SK-N-SH (cell line): Measurements from ENCODE around the gene CBX6. TPM values are rescaled to one million over a fixed set of nuclear protein-coding genes. Genes with fewer than 3 reads are reported as not detected.

Experiments used
- CTCF ChIA-PET: fragments of 300-600, 350-600 bp; formaldehyde crosslinking; extraction: SDS; loops from one replicate; lab custom pipeline; 2021; lab: Yijun Ruan, JAX
- POLR2A ChIA-PET: fragments of 350-600 bp; sonication (Branson Sonifier 250); formaldehyde crosslinking; extraction: SDS; loops from one replicate; lab custom pipeline; 2020; ENCODE audit warnings: antibody characterized with exemption, inconsistent platforms; lab: Yijun Ruan, JAX
- DNase-seq: peaks from one replicate; pipeline ENCODE4 v3.0.0; 2012
- H2AFZ ChIP-seq: fragments of 200-600 bp; sonication (generic); 2 replicates; pipeline ENCODE4 v1.8.1; 2016; ENCODE audit warnings: antibody characterized with exemption, mild to moderate bottlenecking, low read depth
- H3F3A ChIP-seq: fragments of 200-600 bp; sonication (generic); replicated peaks from 2 replicates; pipeline ENCODE3; 2016; ENCODE audit warnings: antibody characterized with exemption, mild to moderate bottlenecking; ENCODE audit not compliant: insufficient read depth
- H3K27ac ChIP-seq, 2 experiments: fragments of 200-500 bp in 1 of 2; fragments of 200-600 bp in 1 of 2; sonication (Bioruptor generic) in 1 of 2; sonication (generic), shearing (Covaris generic) in 1 of 2; 2 replicates each; pipeline versions ENCODE4 v1.5.1 to v1.6.1; 2014 to 2016; ENCODE audit warnings: low read depth in 2 of 2, inconsistent platforms in 1 of 2, low read length in 1 of 2, mild to moderate bottlenecking in 1 of 2, mixed read lengths in 1 of 2
- H3K27me3 ChIP-seq: fragments of 200-600 bp; sonication (generic), shearing (Covaris generic); 2 replicates; pipeline ENCODE4 v1.6.1; 2016; ENCODE audit warnings: mixed run types; ENCODE audit not compliant: insufficient read depth
- H3K36me3 ChIP-seq, 2 experiments: fragments of 200-500 bp in 1 of 2; fragments of 200-600 bp in 1 of 2; sonication (Bioruptor generic) in 1 of 2; sonication (generic) in 1 of 2; replicated peaks in 1 of 2; 2 replicates each; pipeline versions ENCODE3 to v1.5.1; 2014 to 2016; ENCODE audit warnings: low read length in 1 of 2, mild to moderate bottlenecking in 1 of 2; ENCODE audit not compliant: insufficient read depth in 2 of 2, control insufficient read depth in 1 of 2
- H3K4me1 ChIP-seq, 2 experiments: fragments of 200-500 bp in 1 of 2; fragments of 200-600 bp in 1 of 2; sonication (Bioruptor generic) in 1 of 2; sonication (generic), shearing (Covaris generic) in 1 of 2; 2 replicates each; pipeline versions ENCODE4 v1.5.1 to v1.6.1; 2014 to 2016; ENCODE audit warnings: low read depth in 1 of 2, low read length in 1 of 2, mixed run types in 1 of 2; ENCODE audit not compliant: insufficient read depth in 2 of 2, control insufficient read depth in 1 of 2
- H3K4me2 ChIP-seq: fragments of 200-600 bp; sonication (generic), shearing (Covaris generic); 2 replicates; pipeline ENCODE4 v1.6.1; 2017; ENCODE audit warnings: mixed run types
- H3K4me3 ChIP-seq, 2 experiments: fragments of 200-500 bp in 1 of 2; fragments of 200-600 bp in 1 of 2; sonication (Bioruptor generic) in 1 of 2; sonication (generic), shearing (Covaris generic) in 1 of 2; 2 replicates each; pipeline versions ENCODE4 v1.5.1 to v1.8.1; 2014 to 2016; ENCODE audit warnings: low read depth in 2 of 2, inconsistent platforms in 1 of 2, low read length in 1 of 2, mild to moderate bottlenecking in 1 of 2, mixed read lengths in 1 of 2, moderate library complexity in 1 of 2
- H3K79me2 ChIP-seq: fragments of 200-600 bp; sonication (generic); 2 replicates; pipeline ENCODE4 v1.8.1; 2017; ENCODE audit warnings: mild to moderate bottlenecking; ENCODE audit not compliant: insufficient read depth
- H3K9ac ChIP-seq: fragments of 200-600 bp; sonication (generic); 2 replicates; pipeline ENCODE4 v1.6.1; 2017; ENCODE audit warnings: mixed run types
- H3K9me2 ChIP-seq: fragments of 200-600 bp; sonication (generic); 2 replicates; pipeline ENCODE4 v1.6.1; 2017; ENCODE audit warnings: mixed run types
- H3K9me3 ChIP-seq: fragments of 200-600 bp; sonication (generic); 2 replicates; pipeline ENCODE4 v1.6.1; 2017; ENCODE audit warnings: mixed run types, mild to moderate bottlenecking, moderate library complexity
- H4K20me1 ChIP-seq: fragments of 200-600 bp; sonication (generic); 2 replicates; pipeline ENCODE4 v1.6.1; 2017; ENCODE audit warnings: mild to moderate bottlenecking, mixed run types; ENCODE audit not compliant: insufficient read depth
- CHD2 ChIP-seq: fragments of 150-350 bp; IDR thresholded peaks from 2 replicates; pipeline ENCODE4 v1.6.1; 2018; ENCODE audit warnings: low read length; ENCODE audit not compliant: partially characterized antibody
- CTCF ChIP-seq: fragments of 200-600 bp; sonication (generic); IDR thresholded peaks from 2 replicates; pipeline ENCODE4 v1.6.1; 2017; ENCODE audit warnings: antibody characterized with exemption, mild to moderate bottlenecking, moderate library complexity
- ELF1 ChIP-seq: IDR thresholded peaks from 2 replicates; pipeline ENCODE4 v1.4.0; 2012
- EP300 ChIP-seq, 2 experiments: IDR thresholded peaks; 2 replicates each; pipeline versions ENCODE4 v1.4.0 to v1.6.1; 2012; ENCODE audit warnings: borderline replicate concordance in 1 of 2, low read depth in 1 of 2, low read length in 1 of 2
- EZH2phosphoT487 ChIP-seq: fragments of 200-600 bp; sonication (generic); IDR thresholded peaks from 2 replicates; pipeline ENCODE4 v1.6.1; 2017; ENCODE audit warnings: low read depth, mixed run types, mild to moderate bottlenecking, antibody characterized with exemption, moderate library complexity, borderline replicate concordance
- FOSL2 ChIP-seq: IDR thresholded peaks from 2 replicates; pipeline ENCODE4 v1.4.0; 2012; ENCODE audit warnings: low read depth, mild to moderate bottlenecking, moderate library complexity, borderline replicate concordance
- FOXJ3 ChIP-seq: sonication (generic); formaldehyde crosslinking; IDR thresholded peaks from 2 replicates; pipeline ENCODE4 v1.5.1; 2020; ENCODE audit warnings: mild to moderate bottlenecking, missing genetic modification reagents
- FOXM1 ChIP-seq: IDR thresholded peaks from 2 replicates; pipeline ENCODE4 v1.4.0; 2012; ENCODE audit warnings: low read depth, mild to moderate bottlenecking
- GABPA ChIP-seq: IDR thresholded peaks from 2 replicates; pipeline ENCODE4 v1.4.0; 2012; ENCODE audit warnings: low read depth, mild to moderate bottlenecking
- GATA2 ChIP-seq: sonication (generic); formaldehyde crosslinking; IDR thresholded peaks from 2 replicates; pipeline ENCODE4 v1.5.0; 2020; ENCODE audit warnings: mild to moderate bottlenecking, missing genetic modification reagents
- JUND ChIP-seq: IDR thresholded peaks from 2 replicates; pipeline ENCODE4 v1.4.0; 2012
- MXI1 ChIP-seq: IDR thresholded peaks from 2 replicates; pipeline ENCODE4 v1.6.1; 2012; ENCODE audit warnings: mild to moderate bottlenecking, low read depth, low read length, improper control_type of control experiment
- NFIC ChIP-seq: IDR thresholded peaks from 2 replicates; pipeline ENCODE4 v1.4.0; 2012; ENCODE audit warnings: borderline replicate concordance
- NRF1 ChIP-seq: IDR thresholded peaks from 2 replicates; pipeline ENCODE4 v1.6.1; 2012; ENCODE audit warnings: low read depth, mild to moderate bottlenecking, low read length
- POLR2AphosphoS5 ChIP-seq: IDR thresholded peaks from 2 replicates; pipeline ENCODE4 v1.6.1; 2012; ENCODE audit warnings: low read depth, low read length
- RAD21 ChIP-seq: IDR thresholded peaks from 2 replicates; pipeline ENCODE4 v1.6.1; 2012; ENCODE audit warnings: mild to moderate bottlenecking, low read length
- RCOR1 ChIP-seq: fragments of 150-350 bp; IDR thresholded peaks from 2 replicates; pipeline ENCODE4 v1.6.1; 2017; ENCODE audit warnings: antibody characterized with exemption, low read length
- TAF1 ChIP-seq: IDR thresholded peaks from 2 replicates; pipeline ENCODE4 v1.6.1; 2012; ENCODE audit warnings: low read depth, mild to moderate bottlenecking, low read length, moderate library complexity, borderline replicate concordance
- USF2 ChIP-seq: fragments of 150-350 bp; IDR thresholded peaks from 2 replicates; pipeline ENCODE4 v1.6.1; 2017; ENCODE audit warnings: antibody characterized with exemption, low read length, low read depth, borderline replicate concordance
- YY1 ChIP-seq: IDR thresholded peaks from 2 replicates; pipeline ENCODE4 v1.4.0; 2012; ENCODE audit warnings: low read depth, mild to moderate bottlenecking
- ZBTB33 ChIP-seq: IDR thresholded peaks from 2 replicates; pipeline ENCODE4 v1.4.0; 2012; ENCODE audit warnings: low read depth, borderline replicate concordance
- WGBS: methylation state at CpG from one replicate; pipeline ENCODE4 v1.1.6; 2017; ENCODE audit warnings: low lambda C conversion rate; 5-methylcytosine and 5-hydroxymethylcytosine counted together
- polyA plus RNA-seq, 3 experiments: library from polyadenylated mRNA; depleted of rRNA; stranded (reverse); fragments of >200 nt; gene quantifications; 2 replicates each; pipeline ENCODE4 v1.2.3, GENCODE V29; 2012
- TF ChIP-seq, protein P1 (sequence below): IDR thresholded peaks from 2 replicates; pipeline ENCODE4 v1.4.0; 2012; ENCODE audit warnings: low read depth
- TF ChIP-seq, protein P2 (sequence below): IDR thresholded peaks from 2 replicates; pipeline ENCODE4; 2012

The CBX6 gene
- polyA plus RNA-seq, 1 of the 3 experiments (the other 2 are of a cell fraction): 5.4 TPM

GRCh38 chr22:38867124-38867455 is 4.9 kb downstream of the CBX6 start:
- Histone ChIP-seq H4K20me1 (0 out of 2 replicates have a peak, but pooled peaks cover 3% of the 10 kb centered on the region), H3K4me1 (peaks cover 0 to 3% of the 10 kb centered on the region in 2 experiments; a peak in 1 of 4 replicates), H3K9me2 (no peaks in the 10 kb centered on the region), H3K27me3 (no peaks in the 10 kb centered on the region), H3K36me3 (peaks cover 0 to 10% of the 10 kb centered on the region in 2 experiments), H3F3A (peaks cover 5% of the 10 kb centered on the region), H3K27ac (no peak overlapping the region), H3K4me3 (no peak overlapping the region), H2AFZ (no peak overlapping the region), H3K4me2 (no peak overlapping the region), H3K9me3 (no peaks in the 10 kb centered on the region), H3K9ac (no peak overlapping the region), H3K79me2 (no peaks in the 10 kb centered on the region)
- TF ChIP-seq FOSL2: no peak
- TF ChIP-seq, protein P1, sequence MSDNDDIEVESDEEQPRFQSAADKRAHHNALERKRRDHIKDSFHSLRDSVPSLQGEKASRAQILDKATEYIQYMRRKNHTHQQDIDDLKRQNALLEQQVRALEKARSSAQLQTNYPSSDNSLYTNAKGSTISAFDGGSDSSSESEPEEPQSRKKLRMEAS: no peak
- TF ChIP-seq CTCF: no peak
- TF ChIP-seq GABPA: no peak
- no peak for TF ChIP-seq POLR2AphosphoS5
- TF ChIP-seq NFIC: no peak
- no peak for TF ChIP-seq GATA2 (CRISPR knock-in tag)
- no peak for TF ChIP-seq CHD2
- TF ChIP-seq USF2: no peak
- TF ChIP-seq MXI1: no peak
- ChIA-PET CTCF (interaction anchor here (3.0 to 4.8 kb wide), 2 partner anchors 60 to 136 kb away, joined by 8 to 28 read pairs; no protein-coding TSS in a partner anchor), POLR2A (no interaction called here)
- 100% methylated on average over 3 of the region's 13 CpGs for WGBS
- no peak for DNase-seq

DNA sequence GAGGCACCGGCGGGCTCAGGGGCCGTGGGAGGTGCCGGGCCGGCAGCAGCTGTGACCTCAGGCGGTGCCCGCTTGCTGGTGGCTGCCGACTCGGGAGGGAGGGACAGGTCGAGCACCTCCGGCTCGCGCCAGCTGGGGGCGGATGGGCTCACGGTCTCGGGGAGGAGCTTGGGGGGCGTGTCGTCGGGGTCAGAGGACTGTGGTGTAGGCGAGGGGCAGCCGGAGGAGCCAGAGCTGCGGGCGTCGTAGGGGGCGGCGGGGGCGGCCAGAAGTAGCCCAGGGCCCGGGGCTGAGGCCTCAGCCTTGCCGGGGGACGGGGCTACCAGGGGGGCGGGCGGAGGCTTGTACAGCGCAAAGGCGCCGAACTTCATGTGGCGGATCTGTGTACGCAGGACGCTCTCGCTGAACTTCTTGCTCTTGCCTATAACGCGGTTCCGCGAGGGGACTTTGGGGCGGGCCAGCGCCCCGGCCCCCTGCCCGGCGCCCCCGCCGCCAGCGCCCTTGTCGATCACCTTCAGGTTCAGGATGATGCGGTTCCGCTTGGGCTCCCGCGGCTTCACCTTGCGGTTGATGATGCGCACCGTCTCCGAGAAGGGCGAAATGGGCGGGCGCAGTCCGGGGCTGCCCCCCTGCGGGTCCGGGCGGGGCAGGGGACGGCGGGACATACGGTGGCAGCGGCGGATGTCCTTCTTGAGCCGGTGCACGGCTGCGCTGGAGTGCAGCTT is 5.5 kb downstream of the CBX6 start:
- Histone ChIP-seq H3K9ac (no peak overlapping the region), H3K79me2 (no peaks in the 10 kb centered on the region), H3K4me3 (no peak overlapping the region), H3K4me1 (peaks cover 0 to 3% of the 10 kb centered on the region in 2 experiments; a peak in 1 of 4 replicates), H3K27me3 (no peaks in the 10 kb centered on the region), H3K9me2 (no peaks in the 10 kb centered on the region), H3K36me3 (peaks cover 0 to 10% of the 10 kb centered on the region in 2 experiments), H4K20me1 (0 out of 2 replicates have a peak, but pooled peaks cover 3% of the 10 kb centered on the region), H2AFZ (no peak overlapping the region), H3K4me2 (no peak overlapping the region), H3K9me3 (no peaks in the 10 kb centered on the region), H3K27ac (no peak overlapping the region), H3F3A (peaks cover 5% of the 10 kb centered on the region)
- ChIA-PET CTCF (interaction anchor here (3.0 to 4.8 kb wide), 2 partner anchors 61 to 137 kb away, joined by 8 to 28 read pairs; no protein-coding TSS in a partner anchor), POLR2A (no interaction called here)
- no peak for DNase-seq
- 92% methylated on average over 28 of the region's 75 CpGs for WGBS
- TF ChIP-seq FOXJ3 (CRISPR knock-in tag): no peak
- TF ChIP-seq EZH2phosphoT487: no peak
- TF ChIP-seq RAD21: no peak
- TF ChIP-seq FOXM1: no peak
- no peak for TF ChIP-seq ELF1
- TF ChIP-seq JUND: no peak
- TF ChIP-seq YY1: no peak
- no peak for TF ChIP-seq RCOR1
- TF ChIP-seq TAF1: no peak
- no peak for TF ChIP-seq NRF1
- TF ChIP-seq EP300 (IDR thresholded peaks at IDR 0.05; ENCODE audit: borderline replicate concordance in 1 of 2, low read depth in 1 of 2, low read length in 1 of 2): no peak
- TF ChIP-seq MXI1: no peak
- TF ChIP-seq GATA2 (CRISPR knock-in tag): no peak
- TF ChIP-seq ZBTB33: no peak
- TF ChIP-seq, protein P2, sequence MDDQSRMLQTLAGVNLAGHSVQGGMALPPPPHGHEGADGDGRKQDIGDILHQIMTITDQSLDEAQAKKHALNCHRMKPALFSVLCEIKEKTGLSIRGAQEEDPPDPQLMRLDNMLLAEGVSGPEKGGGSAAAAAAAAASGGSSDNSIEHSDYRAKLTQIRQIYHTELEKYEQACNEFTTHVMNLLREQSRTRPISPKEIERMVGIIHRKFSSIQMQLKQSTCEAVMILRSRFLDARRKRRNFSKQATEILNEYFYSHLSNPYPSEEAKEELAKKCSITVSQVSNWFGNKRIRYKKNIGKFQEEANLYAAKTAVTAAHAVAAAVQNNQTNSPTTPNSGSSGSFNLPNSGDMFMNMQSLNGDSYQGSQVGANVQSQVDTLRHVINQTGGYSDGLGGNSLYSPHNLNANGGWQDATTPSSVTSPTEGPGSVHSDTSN: no peak
